GM19452 (cell line): ENCODE data around the gene CCDC137.
"Not testable (repeated sequence)": the region's sequence is repeated elsewhere in the genome, so short reads cannot be mapped to it uniquely, and the experiment has no call there.

Source experiments
- ATAC-seq: cut with Tn5 transposase; IDR thresholded peaks from one replicate; pipeline ENCODE4 v1.9.1; 2021; ENCODE audit not compliant: unreplicated experiment

CCDC137 gene

GRCh38 chr17:81666342-81667191 lies at the start of gene CCDC137, which contains the start of gene OXLD1:
Gene CCDC137, plus strand, starts transcription at chr17:81666737. Its CDS starts 30 bp downstream, at chr17:81666767.
Gene OXLD1, minus strand, starts transcription at chr17:81666605. Its CDS starts 28 bp downstream, at chr17:81666577.
- peak; percentile 93 for ATAC-seq

- ATAC-seq: no peak
Measured at GRCh38 chr17:81616877-81617276, 49.7 kb upstream of the CCDC137 start.

- ATAC-seq: not testable (repeated sequence)
Measured at GRCh38 chr17:81618307-81618706, 48.2 kb upstream of the CCDC137 start.

GRCh38 chr17:81621494-81622130 lies 44.9 kb upstream of the CCDC137 start:
- ATAC-seq: no peak

GRCh38 chr17:81630274-81630673 lies 36.3 kb upstream of the CCDC137 start:
- no peak for ATAC-seq

DNA sequence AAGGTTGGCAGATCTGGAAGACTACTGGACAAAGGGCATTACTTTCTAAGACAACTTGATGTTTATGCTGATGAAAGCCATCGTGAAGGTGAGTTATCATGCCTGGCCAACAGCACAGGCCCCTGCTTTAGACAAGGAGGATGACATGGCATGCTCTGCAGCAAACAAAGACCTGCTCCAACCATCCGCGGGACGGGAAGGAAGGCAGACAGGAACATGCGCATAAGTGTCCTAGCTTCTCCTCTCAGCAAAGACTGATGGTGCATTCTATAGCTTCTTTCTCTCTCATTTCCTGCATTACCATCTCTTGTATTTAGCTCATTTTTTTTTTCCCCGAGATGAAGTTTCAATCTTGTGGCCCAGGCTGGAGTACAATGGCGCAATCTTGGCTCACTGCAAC lies 35.1 kb upstream of the CCDC137 start:
- ATAC-seq: no peak

DNA sequence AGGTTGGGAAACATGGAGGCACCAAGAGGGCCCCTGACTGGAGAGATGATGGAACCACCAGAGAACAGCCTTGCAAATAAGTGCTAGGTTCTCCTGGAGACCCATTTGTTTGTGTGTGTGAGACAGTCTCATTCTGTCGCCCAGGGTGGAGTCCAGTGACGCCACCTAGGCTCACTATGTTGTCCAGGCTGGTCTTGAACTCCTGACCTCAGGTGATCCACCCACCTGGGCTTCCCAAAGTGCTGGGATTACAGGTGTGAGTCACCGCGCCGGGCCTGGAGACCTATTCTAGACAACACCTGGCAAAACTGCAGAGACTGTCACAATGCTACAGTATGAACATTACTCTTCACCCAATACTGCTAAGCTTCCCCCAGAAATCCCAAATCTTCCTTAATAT lies 31.1 kb upstream of the CCDC137 start:
- ATAC-seq: no peak

GRCh38 chr17:81635973-81636504 lies 30.5 kb upstream of the CCDC137 start:
- ATAC-seq: no peak

GRCh38 chr17:81636505-81637288 lies 29.8 kb upstream of the CCDC137 start, which contains the start of the genes NPLOC4 and TSPAN10:
Gene NPLOC4, minus strand, starts transcription at chr17:81637112. Its CDS starts 182 bp downstream, at chr17:81636930.
Gene TSPAN10, plus strand, starts transcription at chr17:81637196. Its CDS starts 5,217 bp downstream, at chr17:81642413.
- peak; percentile 86 for ATAC-seq

DNA sequence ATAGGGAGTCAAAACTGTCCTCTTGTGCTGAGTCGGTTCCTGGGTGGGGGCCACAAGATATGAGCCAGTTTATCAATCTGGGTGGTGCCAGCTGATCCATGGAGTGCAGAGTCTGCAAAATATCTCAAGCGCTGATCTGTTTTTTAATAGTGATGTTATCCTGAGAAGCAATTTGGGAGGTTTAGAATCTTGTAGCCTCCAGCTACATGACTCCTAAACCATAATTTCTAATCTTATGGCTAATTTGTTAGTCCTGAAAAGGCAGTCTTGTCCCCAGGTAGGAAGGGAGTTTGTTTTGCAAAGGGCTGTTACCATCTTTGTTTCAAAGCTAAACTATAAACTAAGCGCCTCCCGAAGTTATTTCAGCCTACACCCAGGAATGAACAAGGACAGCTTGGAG lies 27.9 kb upstream of the CCDC137 start:
- ATAC-seq: no peak

DNA sequence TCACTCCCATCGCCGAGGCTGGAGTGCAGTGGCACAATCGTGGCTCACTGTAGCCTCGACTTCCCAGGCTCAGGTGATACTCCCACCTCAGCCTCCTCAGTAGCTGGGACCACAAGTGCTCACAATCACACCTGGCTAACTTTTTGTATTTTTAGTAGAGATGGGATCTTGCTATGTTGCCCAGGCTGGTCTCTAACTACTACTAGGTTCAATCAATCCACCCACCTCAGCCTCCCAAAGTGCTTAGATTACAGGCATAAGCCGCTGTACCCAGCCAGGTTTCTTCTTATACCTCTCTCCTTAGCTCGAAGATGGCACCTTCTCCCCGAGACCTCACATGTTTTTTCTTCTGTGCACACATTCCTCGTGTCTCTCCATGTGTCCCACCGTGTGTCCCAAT lies 26.5 kb upstream of the CCDC137 start:
- ATAC-seq: no peak

- ATAC-seq: no peak
Measured at GRCh38 chr17:81641825-81642489, 24.6 kb upstream of the CCDC137 start.

DNA sequence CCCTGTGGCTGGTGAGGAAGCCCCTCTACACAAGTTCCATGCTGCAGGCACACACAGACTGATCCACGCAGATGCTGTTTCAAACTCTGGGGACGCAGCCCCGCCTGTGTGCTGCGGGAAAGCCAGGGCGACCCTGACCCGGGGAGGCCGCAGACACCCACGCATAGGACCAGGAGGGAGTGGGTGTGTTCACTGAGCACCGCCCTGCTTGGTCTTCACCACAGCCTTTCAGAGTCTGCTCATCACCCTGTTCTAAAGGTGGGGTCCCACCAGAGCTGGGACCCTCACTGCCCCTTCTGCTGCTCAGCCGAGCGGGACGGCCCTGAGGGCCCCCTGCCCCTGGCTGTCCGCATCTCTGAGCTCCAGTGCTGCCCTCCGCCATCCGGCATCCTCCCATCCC lies 22.0 kb upstream of the CCDC137 start:
- ATAC-seq: no peak

GRCh38 chr17:81644976-81645952 lies 21.3 kb upstream of the CCDC137 start:
- ATAC-seq: no peak

DNA sequence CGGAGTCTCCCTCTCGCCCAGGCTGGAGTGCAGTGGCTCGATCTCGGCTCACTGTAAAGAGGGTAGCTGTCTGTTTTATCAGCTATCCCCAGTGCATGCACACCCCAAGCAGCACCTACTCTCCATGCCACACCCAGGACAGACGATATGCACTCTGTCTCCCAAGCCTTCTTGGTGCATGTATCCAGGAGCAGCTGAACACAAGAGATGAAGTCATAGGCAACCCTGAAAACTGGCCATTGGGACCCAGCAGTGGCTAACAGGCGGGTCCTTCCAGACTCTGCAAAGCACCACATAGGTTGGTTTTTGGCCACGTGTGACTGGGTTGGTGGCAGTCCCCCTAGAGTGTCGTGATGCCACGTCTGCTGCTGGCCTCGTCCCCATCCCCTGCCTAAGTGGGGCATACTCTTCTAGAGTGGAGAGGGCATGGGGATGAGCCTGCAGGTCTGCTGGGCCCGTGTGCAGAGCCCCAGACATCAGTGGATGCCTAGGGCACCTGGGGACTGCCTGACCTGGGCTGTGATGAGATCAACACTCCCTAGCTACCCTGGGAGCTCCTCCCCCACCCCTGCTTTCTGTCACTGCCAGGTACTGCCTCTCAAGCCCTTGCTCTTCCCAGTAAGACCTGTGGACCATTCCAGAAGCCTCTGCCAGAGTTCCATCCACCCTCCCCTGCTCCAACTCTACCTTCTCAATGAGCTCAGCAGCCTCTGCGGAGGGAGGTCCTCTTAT lies 19.5 kb upstream of the CCDC137 start:
- ATAC-seq: no peak

GRCh38 chr17:81647640-81648012 lies 18.9 kb upstream of the CCDC137 start:
- no peak for ATAC-seq

DNA sequence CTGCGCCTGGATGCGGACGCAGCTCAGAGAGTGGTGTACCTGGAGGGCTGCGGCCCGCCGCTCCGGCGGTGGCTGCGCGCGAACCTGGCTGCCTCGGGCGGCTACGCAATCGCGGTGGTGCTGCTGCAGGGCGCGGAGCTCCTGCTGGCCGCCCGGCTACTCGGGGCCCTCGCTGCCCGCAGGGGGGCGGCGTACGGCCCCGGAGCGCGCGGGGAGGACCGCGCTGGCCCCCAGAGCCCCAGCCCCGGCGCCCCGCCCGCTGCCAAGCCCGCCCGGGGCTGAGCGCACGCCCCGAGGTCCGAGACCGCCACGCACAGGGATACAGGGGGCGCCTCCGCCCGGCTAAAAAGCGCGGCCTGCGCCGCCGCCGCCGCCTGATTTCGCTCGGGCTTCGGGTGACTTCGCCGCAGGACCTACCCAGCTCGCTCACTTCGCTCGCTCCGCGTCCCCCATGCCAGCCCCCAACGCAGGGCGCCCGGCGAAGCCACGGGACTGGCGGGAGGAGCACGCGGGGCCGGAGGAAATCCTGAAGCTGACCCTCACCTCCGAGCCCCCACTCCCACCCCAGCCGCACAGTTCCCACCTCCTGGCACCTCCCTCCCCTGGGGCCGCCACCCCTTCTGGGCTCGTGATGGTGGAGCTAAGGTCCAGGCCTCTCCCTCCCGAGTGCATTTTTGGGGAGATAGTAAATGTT lies 18.4 kb upstream of the CCDC137 start:
- no peak for ATAC-seq

DNA sequence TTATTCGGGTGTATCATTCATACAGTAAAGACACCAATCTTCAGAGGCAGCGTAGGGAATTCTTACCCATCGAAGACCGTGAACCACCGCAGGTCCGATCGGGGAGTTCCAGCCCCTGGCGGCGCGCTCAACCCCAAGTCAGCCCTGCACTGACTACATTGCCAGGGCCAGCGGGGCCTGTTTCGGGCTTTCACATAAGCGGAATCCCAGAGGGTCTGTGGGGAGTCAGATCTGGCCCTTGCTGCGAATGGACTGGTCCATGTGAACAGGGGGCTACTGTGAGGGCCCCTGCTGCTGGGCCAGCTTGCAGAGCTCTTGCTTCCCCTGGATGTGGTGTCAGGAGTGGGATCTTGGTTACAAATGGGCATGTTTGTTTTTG lies 17.8 kb upstream of the CCDC137 start:
- no peak for ATAC-seq
